NOMO-1 (cell line): ENCODE data around the gene ERCC1.

ENCODE experiments used
- DNase-seq, 2 experiments: peaks; one replicate each; lab custom pipeline; 2025; ENCODE audit not compliant: unreplicated experiment in 2 of 2; lab: John Stamatoyannopoulos, UW

Gene ERCC1

GRCh38 chr19:45370410-45371204, 53.1 kb downstream of the ERCC1 start, which contains the start of gene ERCC2:
TSS of gene ERCC2 (minus strand) at chr19:45370573. CDS start at chr19:45370540, 33 bp downstream.
- peak; percentile 95 to 96 for DNase-seq

DNA sequence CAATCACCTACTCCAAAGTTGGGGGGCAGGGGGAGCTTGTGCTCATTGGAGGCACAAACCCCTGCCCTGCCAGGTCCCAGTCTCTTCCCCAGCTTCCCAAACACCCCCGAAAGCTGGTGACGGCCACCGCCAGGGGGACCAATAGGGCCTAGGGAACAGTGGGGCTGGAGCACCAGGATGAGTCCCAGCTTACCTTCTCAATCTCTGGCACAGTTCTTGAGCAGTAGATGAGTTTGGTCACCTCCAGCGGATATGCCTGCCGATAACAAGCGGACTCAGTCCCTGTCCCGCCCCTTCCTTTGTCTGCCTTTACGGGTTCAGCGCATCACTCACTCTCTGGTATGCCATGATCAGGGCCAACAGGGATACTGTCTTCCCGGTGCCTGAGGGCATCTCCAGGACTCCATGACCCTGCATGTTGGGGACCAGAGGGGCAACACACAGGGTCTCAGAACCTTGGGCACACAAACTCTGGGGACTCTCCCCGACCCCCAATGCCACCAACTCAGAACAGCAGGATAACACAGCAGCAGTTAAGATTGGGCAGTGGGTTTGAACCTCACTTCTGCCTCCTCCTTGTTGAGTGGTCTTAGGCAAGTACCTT, 54.9 kb downstream of the ERCC1 start:
- DNase-seq, result no peak

DNA sequence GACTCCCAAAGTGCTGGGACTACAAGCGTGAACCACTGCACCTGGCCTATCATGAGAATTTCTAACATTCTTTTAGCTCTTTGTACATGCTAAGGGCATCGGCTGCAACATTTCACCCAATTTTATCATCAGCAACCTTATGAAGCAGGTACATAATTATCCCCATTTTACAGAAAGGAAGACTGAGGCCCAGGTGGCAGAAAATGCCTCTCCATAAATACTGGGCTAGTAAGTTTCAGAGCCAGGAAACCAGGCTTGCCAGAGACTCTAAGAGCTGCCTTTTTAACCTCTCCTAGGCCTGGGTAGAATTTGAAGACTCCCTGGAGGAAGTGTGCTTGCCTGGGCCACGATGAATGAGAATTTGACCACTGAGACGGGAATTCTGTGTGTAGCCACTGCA, 55.6 kb downstream of the ERCC1 start:
- DNase-seq, result no peak

DNA sequence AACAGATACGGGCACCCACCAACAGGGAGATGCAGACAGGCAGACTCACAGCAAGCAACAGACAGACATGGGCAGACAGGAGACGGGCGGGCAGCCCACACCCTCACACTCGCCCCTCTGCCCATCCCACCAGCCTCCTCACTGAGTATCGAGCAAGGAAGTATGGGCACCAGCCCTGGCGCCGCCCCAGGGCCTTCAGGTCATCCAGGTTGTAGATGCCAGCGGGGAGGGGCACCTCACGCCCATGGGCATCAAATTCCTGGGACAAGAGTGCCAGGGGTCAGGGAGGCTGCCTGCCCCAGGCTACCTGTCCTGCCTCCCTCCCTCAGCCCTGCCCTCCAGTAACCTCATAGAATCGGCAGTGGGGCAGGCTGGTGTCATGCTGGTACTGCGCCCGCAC, 59.0 kb downstream of the ERCC1 start:
- no peak for DNase-seq

DNA sequence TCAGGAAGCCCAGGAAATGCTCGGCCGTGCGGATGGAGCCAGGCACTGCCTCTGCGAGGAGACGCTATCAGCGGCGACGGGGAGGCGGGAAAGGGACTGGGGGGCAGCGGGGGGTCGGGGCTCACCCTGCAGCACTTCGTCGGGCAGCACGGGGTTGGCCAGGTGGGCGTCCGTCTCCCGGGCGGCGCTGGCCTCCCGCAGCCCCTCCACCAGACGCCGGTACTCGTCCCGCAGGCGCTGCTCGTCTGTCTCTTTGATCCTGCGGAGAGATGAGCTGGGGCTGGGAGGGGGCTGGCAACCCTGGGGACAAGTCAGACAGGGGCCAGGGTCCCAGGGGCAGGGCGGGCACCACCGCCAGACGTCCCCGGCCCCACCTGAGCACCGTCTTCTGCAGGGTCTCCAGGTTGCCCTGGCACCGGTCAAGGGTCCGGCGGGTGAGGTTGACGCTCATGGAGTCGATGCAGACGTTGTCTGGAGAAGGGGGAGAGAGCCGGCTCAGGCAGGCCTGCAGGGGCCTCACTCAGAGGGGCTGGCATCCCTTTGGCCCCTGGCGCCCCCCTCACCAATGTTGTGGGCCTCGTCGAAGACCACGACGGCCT, 59.8 kb downstream of the ERCC1 start:
- no peak for DNase-seq

GRCh38 chr19:45362291-45362690, 61.4 kb downstream of the ERCC1 start:
- no peak for DNase-seq

DNA sequence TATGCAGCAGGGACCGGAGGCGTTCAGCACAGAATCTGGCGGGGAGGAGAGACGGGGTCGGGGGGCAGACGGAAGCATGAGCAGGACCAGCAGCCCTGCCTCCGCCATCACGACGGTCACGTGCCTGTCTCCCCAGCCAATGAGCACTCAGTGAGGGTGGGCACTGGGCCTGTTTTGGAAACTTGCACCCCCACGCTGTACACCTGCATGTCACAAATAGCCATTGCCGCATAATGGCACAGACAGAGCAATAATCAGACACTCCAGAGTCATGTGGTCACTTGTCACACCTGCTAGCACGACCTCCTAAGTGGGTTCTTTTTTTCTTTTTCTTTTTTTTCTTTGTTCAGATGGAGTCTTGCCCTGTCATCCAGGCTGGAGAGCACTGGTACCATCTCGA, 62.1 kb downstream of the ERCC1 start:
- no peak for DNase-seq

- no peak for DNase-seq
Measured at GRCh38 chr19:45358213-45358792, 65.4 kb downstream of the ERCC1 start.

DNA sequence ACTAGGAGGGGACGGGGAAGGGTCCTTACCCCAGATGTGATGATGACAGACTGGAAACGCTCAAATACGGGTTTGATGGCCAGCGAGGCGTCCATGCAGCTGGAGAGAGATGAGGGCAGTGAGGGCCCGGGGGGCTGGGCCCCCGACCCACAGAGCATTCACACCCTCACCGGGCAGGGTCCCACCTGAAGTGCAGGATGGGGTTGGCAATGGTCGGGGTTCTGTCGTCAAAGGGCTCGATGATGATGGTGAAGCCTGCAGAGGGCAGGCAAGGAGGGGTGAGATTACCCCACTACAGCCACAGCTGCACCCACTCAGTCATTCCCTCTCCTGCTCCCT, 66.3 kb downstream of the ERCC1 start:
- no peak for DNase-seq
